H1 (cell line): Measurements from ENCODE around the gene WDR6. TPM values are rescaled to one million over a fixed set of nuclear protein-coding genes. Genes with fewer than 3 reads are reported as not detected.

ENCODE experiments used
- BACH1 ChIP-seq: IDR thresholded peaks from 2 replicates; pipeline ENCODE4 v1.6.1; 2012; ENCODE audit warnings: low read length, improper control_type of control experiment
- POLR2AphosphoS5 ChIP-seq: IDR thresholded peaks from 2 replicates; pipeline ENCODE4 v1.6.1; 2011; ENCODE audit warnings: low read depth, low read length
- SP1 ChIP-seq: IDR thresholded peaks from 2 replicates; pipeline ENCODE4 v1.6.1; 2011; ENCODE audit warnings: low read depth, low read length
- SP2 ChIP-seq: IDR thresholded peaks from 2 replicates; pipeline ENCODE4 v1.6.1; 2012; ENCODE audit warnings: mild to moderate bottlenecking, low read length, inconsistent platforms
- polyA plus RNA-seq, 7 experiments: library from polyadenylated mRNA; depleted of rRNA in 3 of 7; stranded (reverse) in 5 of 7; unstranded in 2 of 7; fragments of >200 nt in 5 of 7; fragments of 200-250 nt in 2 of 7; gene quantifications; 1 replicate in 5 of 7; 2 replicates in 1 of 7; 4 replicates in 1 of 7; pipeline versions ENCODE4 v1.2.1 to v1.2.3, GENCODE V29; 2011 to 2013; ENCODE audit warnings: missing spikeins in 2 of 7, mixed read lengths in 2 of 7
- total RNA-seq: library from RNA; stranded (reverse); fragmentation: NEBNext Ultra II Directional; extraction: Animal tissue kit (Norgen Biotek cat#: 25700); gene quantifications from 2 replicates; pipeline ENCODE4 v1.2.1, GENCODE V29; 2021

WDR6 gene
- total and polyA plus RNA-seq, 2 of the 8 experiments (the other 6 are each of a cell fraction or from before 2014, with no cell fraction given), result 180 to 257 TPM

DNA sequence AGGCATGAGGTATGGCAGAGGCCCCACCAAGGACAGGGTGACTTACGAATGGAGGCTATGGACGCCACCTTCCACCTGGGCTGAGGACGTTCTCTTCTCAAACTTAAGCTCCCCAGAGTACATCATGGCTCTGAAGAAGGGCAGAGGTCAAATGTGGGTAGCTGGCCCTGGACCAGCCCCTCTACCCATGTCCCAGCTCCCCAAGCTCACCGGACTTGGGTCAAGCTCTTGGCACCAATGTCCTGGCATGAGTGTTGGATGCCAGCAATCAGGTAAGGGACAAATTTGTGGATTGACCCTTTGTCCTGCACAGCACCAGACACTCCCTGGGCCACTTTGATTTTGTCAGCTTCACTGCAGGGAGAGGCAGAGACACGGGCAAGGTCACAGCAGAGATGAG lies 17.3 kb downstream of the WDR6 start (continued):
- TF ChIP-seq POLR2AphosphoS5 (0 out of 2 replicates have a peak, but pooled peaks have one; percentile 12), SP1 (no peak), SP2 (no peak), BACH1 (no peak)
